Osteoblast (primary cell): ENCODE measurements around the gene CACNA2D3. TPM values are rescaled to one million over a fixed set of nuclear protein-coding genes. Genes with fewer than 3 reads are reported as not detected.

ENCODE experiments used
- DNase-seq: peaks from one replicate; pipeline ENCODE4 v3.0.0; 2011; ENCODE audit warnings: low spot score, mixed read lengths; ENCODE audit not compliant: insufficient read length; ENCODE audit errors: missing footprints
- H2AFZ ChIP-seq: 2 replicates; pipeline ENCODE4 v1.6.0; 2011; ENCODE audit warnings: mild to moderate bottlenecking, low read length
- H3K27ac ChIP-seq: 2 replicates; pipeline ENCODE4 v1.5.1; 2011; ENCODE audit warnings: mild to moderate bottlenecking, low read depth, low read length, moderate library complexity
- H3K27me3 ChIP-seq: 2 replicates; pipeline ENCODE4 v1.6.0; 2012; ENCODE audit warnings: mild to moderate bottlenecking, control low read depth, inconsistent platforms, low read length, moderate library complexity; ENCODE audit not compliant: insufficient read depth
- H3K36me3 ChIP-seq: 2 replicates; pipeline ENCODE4 v1.5.1; 2011; ENCODE audit warnings: mild to moderate bottlenecking, low read length, control low read depth, moderate library complexity; ENCODE audit not compliant: insufficient read depth
- H3K4me1 ChIP-seq: 2 replicates; pipeline ENCODE4 v1.5.1; 2011; ENCODE audit warnings: mild to moderate bottlenecking, low read length, control low read depth, moderate library complexity; ENCODE audit not compliant: insufficient read depth
- H3K4me2 ChIP-seq: 2 replicates; pipeline ENCODE4 v1.6.0; 2011; ENCODE audit warnings: mild to moderate bottlenecking, low read length; ENCODE audit not compliant: insufficient read depth
- H3K4me3 ChIP-seq: fragments of 200-600 bp; sonication (generic); 3 replicates; pipeline ENCODE4 v1.5.1; 2012; ENCODE audit warnings: mild to moderate bottlenecking, low read length, inconsistent platforms; ENCODE audit not compliant: insufficient read depth
- H3K79me2 ChIP-seq: 2 replicates; pipeline ENCODE4 v1.6.0; 2012; ENCODE audit warnings: mild to moderate bottlenecking, low read length, control low read depth, inconsistent platforms; ENCODE audit not compliant: insufficient read depth
- H3K9me3 ChIP-seq: 2 replicates; pipeline ENCODE4 v1.5.1; 2011; ENCODE audit warnings: low read depth, low read length, control low read depth
- H4K20me1 ChIP-seq: 2 replicates; pipeline ENCODE4 v1.6.0; 2012; ENCODE audit warnings: mild to moderate bottlenecking, low read length, control low read depth; ENCODE audit not compliant: insufficient read depth
- CTCF ChIP-seq: IDR thresholded peaks from 2 replicates; pipeline ENCODE4 v1.5.1; 2011; ENCODE audit warnings: mild to moderate bottlenecking, low read depth, low read length, moderate library complexity; ENCODE audit errors: extremely low read depth
- total RNA-seq: library from RNA; depleted of rRNA; stranded (reverse); fragments of >200 nt; gene quantifications from 2 replicates; pipeline ENCODE4 v1.2.3, GENCODE V29; 2012

The CACNA2D3 gene
- total RNA-seq, 1 donor = 0.36 TPM

GRCh38 chr3:54527521-54527920, 405.2 kb downstream of the CACNA2D3 start:
- Histone ChIP-seq H3K4me1 (no peaks in the 10 kb centered on the region), H3K4me3 (no peak overlapping the region), H3K27me3 (no peaks in the 10 kb centered on the region), H3K9me3 (no peaks in the 10 kb centered on the region), H3K27ac (no peak overlapping the region), H3K4me2 (no peak overlapping the region), H3K79me2 (no peaks in the 10 kb centered on the region), H2AFZ (no peak overlapping the region), H4K20me1 (no peaks in the 10 kb centered on the region), H3K36me3 (no peaks in the 10 kb centered on the region)
- no peak for TF ChIP-seq CTCF
- no peak for DNase-seq

- Histone ChIP-seq H3K4me2 (no peak overlapping the region), H3K4me1 (no peaks in the 10 kb centered on the region), H3K79me2 (no peaks in the 10 kb centered on the region), H3K27ac (no peak overlapping the region), H2AFZ (no peak overlapping the region), H3K4me3 (no peak overlapping the region), H3K27me3 (no peaks in the 10 kb centered on the region), H4K20me1 (no peaks in the 10 kb centered on the region), H3K9me3 (no peaks in the 10 kb centered on the region), H3K36me3 (no peaks in the 10 kb centered on the region)
- no peak for DNase-seq
- TF ChIP-seq CTCF = no peak
Measured at GRCh38 chr3:54527953-54528352, 405.6 kb downstream of the CACNA2D3 start.

- no peak for TF ChIP-seq CTCF
- no peak overlapping the region for H2AFZ ChIP-seq
- H3K4me3 ChIP-seq = no peak overlapping the region
- no peak overlapping the region for H3K27ac ChIP-seq
- DNase-seq = no peak
- no peaks in the 10 kb centered on the region for H3K9me3 ChIP-seq
- H4K20me1 ChIP-seq = no peaks in the 10 kb centered on the region
- no peaks in the 10 kb centered on the region for H3K4me1 ChIP-seq
- H3K79me2 ChIP-seq = no peaks in the 10 kb centered on the region
- no peak overlapping the region for H3K4me2 ChIP-seq
- H3K27me3 ChIP-seq = no peaks in the 10 kb centered on the region
- H3K36me3 ChIP-seq = no peaks in the 10 kb centered on the region
Measured at GRCh38 chr3:54528668-54529067, 406.3 kb downstream of the CACNA2D3 start.

GRCh38 chr3:54530091-54530490, 407.7 kb downstream of the CACNA2D3 start:
- no peaks in the 10 kb centered on the region for H3K4me1 ChIP-seq
- no peak overlapping the region for H2AFZ ChIP-seq
- H4K20me1 ChIP-seq = no peaks in the 10 kb centered on the region
- H3K36me3 ChIP-seq = no peaks in the 10 kb centered on the region
- no peaks in the 10 kb centered on the region for H3K79me2 ChIP-seq
- no peak for TF ChIP-seq CTCF
- no peaks in the 10 kb centered on the region for H3K27me3 ChIP-seq
- no peak overlapping the region for H3K4me3 ChIP-seq
- DNase-seq = no peak
- no peak overlapping the region for H3K27ac ChIP-seq
- H3K4me2 ChIP-seq = no peak overlapping the region
- H3K9me3 ChIP-seq = no peaks in the 10 kb centered on the region
